Measurements from ENCODE around the gene MPHOSPH9.

Gene MPHOSPH9

DNA sequence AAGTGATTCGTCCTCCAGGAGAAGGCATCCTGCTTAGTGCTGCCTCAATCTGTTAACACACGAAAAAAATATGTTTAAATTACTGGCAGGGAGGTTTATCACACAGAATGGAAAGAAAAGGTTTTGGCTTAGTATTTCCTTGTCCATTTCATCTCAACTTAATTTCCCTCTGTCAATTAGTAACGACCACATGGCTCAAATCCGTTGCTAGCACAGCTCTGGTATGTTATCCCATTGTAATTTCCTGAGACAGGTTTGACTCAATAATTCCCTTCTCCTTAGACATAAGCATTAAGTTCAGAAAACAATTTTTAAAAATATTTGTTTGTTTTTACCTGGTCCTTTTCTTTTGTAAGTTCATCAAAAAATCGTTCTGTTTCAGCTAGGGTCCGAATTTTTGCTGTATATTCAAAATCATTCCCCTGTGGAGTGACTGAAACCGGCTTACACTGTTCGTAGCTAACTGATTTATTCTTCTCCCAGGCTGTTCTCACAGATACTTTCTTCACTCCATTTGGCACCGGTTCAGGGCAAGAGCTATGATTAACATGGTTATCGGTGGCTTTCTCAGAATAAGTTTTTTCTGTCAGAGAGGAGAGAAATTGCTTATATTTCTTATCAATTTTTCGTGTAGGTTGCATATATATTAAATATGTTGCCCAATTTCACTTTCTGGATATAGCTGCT, 72.0 kb downstream of the MPHOSPH9 start:
- no peak for DNase-seq
- no peak overlapping the region for H3K14ac ChIP-seq (ENCODE audit: low read length in 2 of 2)
- H3K4me1 ChIP-seq (ENCODE audit: control insufficient read depth, insufficient read depth, low read depth, low read length) = peaks cover 8% of the 10 kb centered on the region
- no peak overlapping the region for H3K4ac ChIP-seq (ENCODE audit: low read depth in 1 of 2, low read length in 2 of 2)
- no peak overlapping the region for H2AK5ac ChIP-seq (ENCODE audit: low read length, severe bottlenecking)
- no peak overlapping the region for H4K91ac ChIP-seq (ENCODE audit: low read length)
- no peak overlapping the region for H2BK120ac ChIP-seq (ENCODE audit: low read depth, low read length)
- H3K27me3 ChIP-seq (ENCODE audit: control insufficient read depth in 1 of 2, insufficient read depth in 1 of 2, low read length in 2 of 2) = no peaks in the 10 kb centered on the region
- H2BK15ac ChIP-seq (ENCODE audit: low read depth, poor library complexity, severe bottlenecking) = no peak overlapping the region
- H3K23ac ChIP-seq (ENCODE audit: low read length in 2 of 2) = no peak overlapping the region
- peaks cover 2 to 30% of the 10 kb centered on the region in 2 experiments for H3K36me3 ChIP-seq (ENCODE audit: control insufficient read depth in 1 of 2, insufficient read depth in 2 of 2, low read depth in 1 of 2, low read length in 2 of 2)
- no peak overlapping the region for H2BK5ac ChIP-seq (ENCODE audit: low read depth, low read length, poor library complexity, severe bottlenecking)
- peak overlapping the region; percentile 60 for H3K27ac ChIP-seq (ENCODE audit: low read length, poor library complexity, severe bottlenecking)
- H3K18ac ChIP-seq (ENCODE audit: low read depth in 1 of 2, low read length in 2 of 2) = no peak overlapping the region
- H2AFZ ChIP-seq (ENCODE audit: low read depth, low read length) = no peak overlapping the region
- H3K4me2 ChIP-seq (ENCODE audit: low read length, poor library complexity, severe bottlenecking) = no peak overlapping the region
- no peaks in the 10 kb centered on the region for H3K9me3 ChIP-seq (ENCODE audit: control insufficient read depth, low read length)
- H3K9ac ChIP-seq (ENCODE audit: low read length) = no peak overlapping the region
- no peak overlapping the region for H3K4me3 ChIP-seq (ENCODE audit: insufficient read depth in 1 of 2, low read depth in 1 of 2, low read length in 2 of 2)
- H2BK12ac ChIP-seq (ENCODE audit: low read length in 2 of 2) = no peak overlapping the region
- no peak overlapping the region for H4K8ac ChIP-seq (ENCODE audit: low read length)
- 88% methylated on average over 8 of the region's 11 CpGs for WGBS
- H3K79me1 ChIP-seq (replicated peaks; ENCODE audit: low read length, poor library complexity, severe bottlenecking) = peaks cover 2% of the 10 kb centered on the region

DNA sequence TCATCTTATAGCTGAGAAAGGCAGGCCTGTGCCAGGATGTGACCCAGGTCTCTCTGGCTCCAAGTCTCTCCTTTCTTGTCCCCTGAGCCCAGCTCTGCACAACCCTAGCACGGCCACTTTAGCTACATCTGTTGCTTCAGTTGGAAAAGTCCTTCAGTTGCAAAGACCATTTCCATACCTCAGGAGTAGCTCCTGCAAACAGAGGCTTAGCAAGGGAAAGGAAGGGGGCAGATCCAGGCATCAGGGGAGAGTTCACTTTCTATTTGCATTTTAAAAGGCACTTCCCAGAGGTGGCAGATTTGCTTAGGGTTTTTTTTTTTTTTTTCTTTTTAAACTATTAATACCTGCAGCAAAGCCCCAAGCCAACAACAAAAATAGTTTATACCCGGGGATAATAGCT, 79.0 kb downstream of the MPHOSPH9 start:
- Histone ChIP-seq H3K36me3 (ENCODE audit: control insufficient read depth in 1 of 2, insufficient read depth in 2 of 2, low read depth in 1 of 2, low read length in 2 of 2) (peaks cover 7 to 10% of the 10 kb centered on the region in 2 experiments), H3K4me1 (ENCODE audit: control insufficient read depth, insufficient read depth, low read depth, low read length) (peaks cover 14% of the 10 kb centered on the region), H2BK12ac (ENCODE audit: low read length in 2 of 2) (no peak overlapping the region), H3K4me3 (ENCODE audit: insufficient read depth in 1 of 2, low read depth in 1 of 2, low read length in 2 of 2) (no peak overlapping the region), H2AK5ac (ENCODE audit: low read length, severe bottlenecking) (no peak overlapping the region), H3K27ac (ENCODE audit: low read length, poor library complexity, severe bottlenecking) (no peak overlapping the region), H3K4ac (ENCODE audit: low read depth in 1 of 2, low read length in 2 of 2) (no peak overlapping the region), H3K79me1 (replicated peaks; ENCODE audit: low read length, poor library complexity, severe bottlenecking) (peaks cover 12% of the 10 kb centered on the region), H3K23ac (ENCODE audit: low read length in 2 of 2) (no peak overlapping the region), H3K14ac (ENCODE audit: low read length in 2 of 2) (no peak overlapping the region), H3K9ac (ENCODE audit: low read length) (no peak overlapping the region), H3K18ac (ENCODE audit: low read depth in 1 of 2, low read length in 2 of 2) (no peak overlapping the region), H4K91ac (ENCODE audit: low read length) (no peak overlapping the region), H3K4me2 (ENCODE audit: low read length, poor library complexity, severe bottlenecking) (no peak overlapping the region), H2BK15ac (ENCODE audit: low read depth, poor library complexity, severe bottlenecking) (no peak overlapping the region), H3K9me3 (ENCODE audit: control insufficient read depth, low read length) (no peaks in the 10 kb centered on the region), H2BK120ac (ENCODE audit: low read depth, low read length) (no peak overlapping the region), H3K27me3 (ENCODE audit: control insufficient read depth in 1 of 2, insufficient read depth in 1 of 2, low read length in 2 of 2) (no peaks in the 10 kb centered on the region), H2AFZ (ENCODE audit: low read depth, low read length) (no peak overlapping the region), H2BK5ac (ENCODE audit: low read depth, low read length, poor library complexity, severe bottlenecking) (no peak overlapping the region), H4K8ac (ENCODE audit: low read length) (no peak overlapping the region)
- no peak for DNase-seq
- WGBS = no CpG with 5 or more reads among the region's 2 CpGs

DNA sequence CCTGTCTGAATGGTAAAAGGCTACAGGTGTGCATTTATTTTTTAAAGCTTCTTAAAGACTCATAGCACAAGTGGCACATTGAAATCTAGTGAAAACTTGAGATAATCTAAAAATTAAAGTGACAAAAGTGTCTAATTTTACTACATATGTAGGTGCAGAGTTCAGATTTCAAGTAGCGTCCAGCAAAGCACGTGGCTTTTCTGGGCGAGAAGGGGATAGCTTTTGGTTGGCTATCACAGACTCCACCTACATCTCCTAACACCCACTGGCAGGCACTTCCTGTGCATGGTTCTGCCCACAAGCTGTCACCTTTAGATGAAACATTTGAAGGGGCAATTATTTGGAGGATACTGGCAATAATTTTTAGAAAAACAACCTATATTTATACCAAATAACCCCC, 80.1 kb downstream of the MPHOSPH9 start:
- no peak overlapping the region for H3K14ac ChIP-seq (ENCODE audit: low read length in 2 of 2)

DNA sequence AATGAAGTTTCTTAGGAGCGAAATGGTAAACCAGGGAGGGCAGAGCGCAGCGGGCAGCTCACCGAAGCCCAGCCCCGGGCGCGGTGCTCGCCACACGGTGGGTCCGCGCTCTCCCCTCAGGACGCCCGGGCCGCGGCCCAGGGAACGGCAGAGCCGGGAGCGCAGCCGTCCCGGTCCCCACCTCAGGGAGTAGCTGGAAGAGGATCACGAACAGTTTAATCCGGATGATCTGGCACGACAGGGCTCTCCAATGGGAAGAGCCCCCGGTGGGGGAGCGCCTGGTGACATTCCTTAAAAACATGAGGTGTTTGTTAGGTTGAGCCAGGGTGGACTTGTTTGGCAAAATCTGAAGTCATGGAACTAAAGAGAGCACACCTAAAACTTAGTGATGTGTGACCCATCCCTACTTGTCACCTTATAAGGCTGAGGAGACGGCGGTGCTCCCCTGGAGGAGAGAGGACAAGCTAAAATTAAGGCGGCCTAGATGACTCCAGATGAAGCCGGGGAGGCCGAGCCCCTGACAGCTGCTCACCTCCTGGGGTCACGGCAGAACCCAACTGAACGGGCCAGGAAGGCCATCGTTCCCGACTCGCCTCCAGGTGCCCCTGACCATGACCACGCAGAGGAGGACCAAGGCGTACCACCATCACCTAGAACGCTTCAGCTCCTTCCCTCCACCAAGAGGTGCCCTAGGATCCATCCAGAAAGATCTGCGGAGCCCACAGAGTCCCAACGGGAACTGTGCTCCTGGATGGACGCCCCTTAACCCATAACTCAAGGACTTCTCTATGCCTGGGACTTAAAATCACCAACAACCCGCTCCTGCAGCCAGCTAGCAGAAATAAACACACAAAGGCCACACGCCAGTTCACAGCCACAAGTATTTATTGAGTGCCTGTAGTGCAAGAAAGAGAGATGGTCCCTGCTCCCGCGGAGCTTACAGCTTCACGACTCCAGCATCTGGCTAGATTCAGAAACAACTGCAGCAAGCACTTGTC, 81.2 kb downstream of the MPHOSPH9 start:
- Histone ChIP-seq H3K9ac (ENCODE audit: low read length) (peak overlapping the region; percentile 87), H2BK120ac (ENCODE audit: low read depth, low read length) (peak overlapping the region; percentile 54), H3K36me3 (ENCODE audit: control insufficient read depth in 1 of 2, insufficient read depth in 2 of 2, low read depth in 1 of 2, low read length in 2 of 2) (peaks cover 7 to 12% of the 10 kb centered on the region in 2 experiments), H3K9me3 (ENCODE audit: control insufficient read depth, low read length) (no peaks in the 10 kb centered on the region), H2BK15ac (ENCODE audit: low read depth, poor library complexity, severe bottlenecking) (peak overlapping the region; percentile 65), H3K27me3 (ENCODE audit: control insufficient read depth in 1 of 2, insufficient read depth in 1 of 2, low read length in 2 of 2) (no peaks in the 10 kb centered on the region), H3K23ac (ENCODE audit: low read length in 2 of 2) (no peak overlapping the region), H3K4ac (ENCODE audit: low read depth in 1 of 2, low read length in 2 of 2) (peak overlapping the region in 1 of 2 experiments; percentile 34), H3K27ac (ENCODE audit: low read length, poor library complexity, severe bottlenecking) (no peak overlapping the region), H3K79me1 (replicated peaks; ENCODE audit: low read length, poor library complexity, severe bottlenecking) (peaks cover 15% of the 10 kb centered on the region), H3K4me1 (ENCODE audit: control insufficient read depth, insufficient read depth, low read depth, low read length) (peaks cover 14% of the 10 kb centered on the region), H2BK5ac (ENCODE audit: low read depth, low read length, poor library complexity, severe bottlenecking) (no peak overlapping the region), H4K8ac (ENCODE audit: low read length) (peak overlapping the region; percentile 55), H3K18ac (ENCODE audit: low read depth in 1 of 2, low read length in 2 of 2) (peak overlapping the region; percentile 54 to 77), H2AK5ac (ENCODE audit: low read length, severe bottlenecking) (no peak overlapping the region), H4K91ac (ENCODE audit: low read length) (no peak overlapping the region), H3K4me3 (ENCODE audit: insufficient read depth in 1 of 2, low read depth in 1 of 2, low read length in 2 of 2) (peak overlapping the region; percentile 72 to 78), H3K4me2 (ENCODE audit: low read length, poor library complexity, severe bottlenecking) (peak overlapping the region; percentile 87), H2BK12ac (ENCODE audit: low read length in 2 of 2) (peak overlapping the region in 1 of 2 experiments; percentile 56), H3K14ac (ENCODE audit: low read length in 2 of 2) (no peak overlapping the region), H2AFZ (ENCODE audit: low read depth, low read length) (no peak overlapping the region)
- DNase-seq = peak; percentile 75
- WGBS = 31% methylated on average over 41 of the region's 46 CpGs

More for the DNA sequence above, 80.1 kb downstream of the MPHOSPH9 start:
- peaks cover 7 to 13% of the 10 kb centered on the region in 2 experiments for H3K36me3 ChIP-seq (ENCODE audit: control insufficient read depth in 1 of 2, insufficient read depth in 2 of 2, low read depth in 1 of 2, low read length in 2 of 2)
- H2AFZ ChIP-seq (ENCODE audit: low read depth, low read length) = no peak overlapping the region
- H3K4me1 ChIP-seq (ENCODE audit: control insufficient read depth, insufficient read depth, low read depth, low read length) = peaks cover 14% of the 10 kb centered on the region
- no peaks in the 10 kb centered on the region for H3K9me3 ChIP-seq (ENCODE audit: control insufficient read depth, low read length)
- peaks cover 10% of the 10 kb centered on the region for H3K79me1 ChIP-seq (replicated peaks; ENCODE audit: low read length, poor library complexity, severe bottlenecking)
- DNase-seq = no peak
- H2AK5ac ChIP-seq (ENCODE audit: low read length, severe bottlenecking) = no peak overlapping the region
- H3K4me2 ChIP-seq (ENCODE audit: low read length, poor library complexity, severe bottlenecking) = no peak overlapping the region
- no peak overlapping the region for H4K91ac ChIP-seq (ENCODE audit: low read length)
- no peak overlapping the region for H4K8ac ChIP-seq (ENCODE audit: low read length)
- H3K4me3 ChIP-seq (ENCODE audit: insufficient read depth in 1 of 2, low read depth in 1 of 2, low read length in 2 of 2) = no peak overlapping the region
- no peak overlapping the region for H2BK15ac ChIP-seq (ENCODE audit: low read depth, poor library complexity, severe bottlenecking)
- no peak overlapping the region for H2BK12ac ChIP-seq (ENCODE audit: low read length in 2 of 2)
- H3K27ac ChIP-seq (ENCODE audit: low read length, poor library complexity, severe bottlenecking) = no peak overlapping the region
- H3K4ac ChIP-seq (ENCODE audit: low read depth in 1 of 2, low read length in 2 of 2) = no peak overlapping the region
- no peak overlapping the region for H3K23ac ChIP-seq (ENCODE audit: low read length in 2 of 2)
- no peak overlapping the region for H2BK120ac ChIP-seq (ENCODE audit: low read depth, low read length)
- H3K9ac ChIP-seq (ENCODE audit: low read length) = no peak overlapping the region
- H3K18ac ChIP-seq (ENCODE audit: low read depth in 1 of 2, low read length in 2 of 2) = no peak overlapping the region
- H3K27me3 ChIP-seq (ENCODE audit: control insufficient read depth in 1 of 2, insufficient read depth in 1 of 2, low read length in 2 of 2) = no peaks in the 10 kb centered on the region
- H2BK5ac ChIP-seq (ENCODE audit: low read depth, low read length, poor library complexity, severe bottlenecking) = no peak overlapping the region
- 100% methylated on average over 3 of the region's 3 CpGs for WGBS
